HG03469 (cell line): ENCODE data around the gene CCDC148.

Source experiments
- ATAC-seq: cut with Tn5 transposase; IDR thresholded peaks from one replicate; pipeline ENCODE4 v1.9.1; 2021; ENCODE audit warnings: mild to moderate bottlenecking, moderate library complexity, moderate number of reproducible peaks; ENCODE audit not compliant: unreplicated experiment

Gene CCDC148

GRCh38 chr2:158182676-158183295, 273.8 kb downstream of the CCDC148 start:
- ATAC-seq: no peak

- no peak for ATAC-seq
These were observed 275.4 kb downstream of the CCDC148 start for GRCh38 chr2:158181171-158181570.

- ATAC-seq: no peak
These were observed 276.9 kb downstream of the CCDC148 start for GRCh38 chr2:158179660-158180059.

GRCh38 chr2:158178646-158179045, 277.9 kb downstream of the CCDC148 start:
- ATAC-seq: no peak

- no peak for ATAC-seq
These were observed 281.6 kb downstream of the CCDC148 start for GRCh38 chr2:158174956-158175355.

GRCh38 chr2:158174495-158174894, 282.1 kb downstream of the CCDC148 start:
- no peak for ATAC-seq

GRCh38 chr2:158172719-158173118, 283.8 kb downstream of the CCDC148 start:
- no peak for ATAC-seq

- no peak for ATAC-seq
These were observed 302.0 kb downstream of the CCDC148 start for GRCh38 chr2:158154596-158154995.

GRCh38 chr2:158153270-158154015, 303.1 kb downstream of the CCDC148 start:
- no peak for ATAC-seq

GRCh38 chr2:158144914-158145625, 311.5 kb downstream of the CCDC148 start:
- ATAC-seq: no peak

- ATAC-seq: no peak
These were observed 312.7 kb downstream of the CCDC148 start for GRCh38 chr2:158143703-158144360.

- ATAC-seq: no peak
These were observed 313.8 kb downstream of the CCDC148 start for GRCh38 chr2:158142568-158143332.

GRCh38 chr2:158142165-158142564, 314.4 kb downstream of the CCDC148 start:
- ATAC-seq: no peak

GRCh38 chr2:158140201-158140600, 316.4 kb downstream of the CCDC148 start:
- no peak for ATAC-seq

- ATAC-seq: no peak
These were observed 318.3 kb downstream of the CCDC148 start for GRCh38 chr2:158138255-158138654.

- ATAC-seq: no peak
These were observed 321.5 kb downstream of the CCDC148 start for GRCh38 chr2:158135096-158135495.

- ATAC-seq: no peak
These were observed 321.9 kb downstream of the CCDC148 start for GRCh38 chr2:158134655-158135054.

- ATAC-seq: no peak
These were observed 322.5 kb downstream of the CCDC148 start for GRCh38 chr2:158134055-158134454.

- ATAC-seq: no peak
These were observed 324.5 kb downstream of the CCDC148 start for GRCh38 chr2:158131919-158132566.

GRCh38 chr2:158131483-158131912, 325.1 kb downstream of the CCDC148 start:
- no peak for ATAC-seq
